ENCODE results near the gene PCBP2.

DNA sequence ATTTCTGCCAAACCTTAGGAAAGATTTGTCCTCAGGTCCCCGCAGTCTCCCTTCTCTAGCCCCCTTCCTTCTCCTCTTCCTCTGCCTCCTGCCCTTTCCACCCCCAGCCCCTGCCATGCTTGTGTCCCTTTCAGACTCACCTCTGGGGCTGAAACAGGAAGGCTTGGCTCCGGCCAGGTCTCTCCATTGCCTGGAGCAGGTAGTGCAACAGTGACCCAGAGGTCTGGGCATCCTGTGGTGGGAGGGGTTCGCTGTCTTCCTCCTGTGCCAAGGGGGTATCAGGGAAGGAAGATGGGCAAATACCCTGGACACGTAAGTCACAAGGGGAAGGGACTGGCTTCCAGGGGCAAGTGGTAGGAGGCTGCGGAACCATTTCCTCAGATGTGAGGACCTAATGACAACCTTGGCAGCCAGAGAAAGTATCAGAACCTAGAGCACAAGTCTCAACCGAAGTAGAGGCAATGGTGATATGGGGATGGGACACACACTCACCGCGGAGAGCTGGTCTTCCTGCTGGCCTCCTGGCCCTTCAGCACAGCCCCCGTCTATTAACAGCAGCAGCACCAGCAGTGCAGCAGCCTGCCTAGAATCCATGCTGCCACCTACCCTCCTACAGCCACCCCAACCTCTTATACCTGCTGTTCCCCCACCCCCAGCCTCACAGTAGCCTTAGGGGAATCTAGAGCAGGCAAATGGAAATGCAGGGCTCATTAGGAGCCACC is 55.1 kb downstream of the PCBP2 start, which contains the start of gene NPFF:
- TF ChIP-seq POLR2A (IDR thresholded peaks at IDR 0.05), result no peak
- TF ChIP-seq, protein P1, sequence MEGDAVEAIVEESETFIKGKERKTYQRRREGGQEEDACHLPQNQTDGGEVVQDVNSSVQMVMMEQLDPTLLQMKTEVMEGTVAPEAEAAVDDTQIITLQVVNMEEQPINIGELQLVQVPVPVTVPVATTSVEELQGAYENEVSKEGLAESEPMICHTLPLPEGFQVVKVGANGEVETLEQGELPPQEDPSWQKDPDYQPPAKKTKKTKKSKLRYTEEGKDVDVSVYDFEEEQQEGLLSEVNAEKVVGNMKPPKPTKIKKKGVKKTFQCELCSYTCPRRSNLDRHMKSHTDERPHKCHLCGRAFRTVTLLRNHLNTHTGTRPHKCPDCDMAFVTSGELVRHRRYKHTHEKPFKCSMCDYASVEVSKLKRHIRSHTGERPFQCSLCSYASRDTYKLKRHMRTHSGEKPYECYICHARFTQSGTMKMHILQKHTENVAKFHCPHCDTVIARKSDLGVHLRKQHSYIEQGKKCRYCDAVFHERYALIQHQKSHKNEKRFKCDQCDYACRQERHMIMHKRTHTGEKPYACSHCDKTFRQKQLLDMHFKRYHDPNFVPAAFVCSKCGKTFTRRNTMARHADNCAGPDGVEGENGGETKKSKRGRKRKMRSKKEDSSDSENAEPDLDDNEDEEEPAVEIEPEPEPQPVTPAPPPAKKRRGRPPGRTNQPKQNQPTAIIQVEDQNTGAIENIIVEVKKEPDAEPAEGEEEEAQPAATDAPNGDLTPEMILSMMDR (IDR thresholded peaks at IDR 0.05 in 8 of 11, conservative IDR thresholded peaks at IDR 0.05 in 3 of 11), result no peak

All from spleen (tissue), 7 donors.